ENCODE data around the gene TPM4. TPM values are rescaled to one million over a fixed set of nuclear protein-coding genes. Genes with fewer than 3 reads are reported as not detected.

TPM4 gene
- total and polyA plus RNA-seq, 2 of the 8 experiments (the other 6 are each of a cell fraction or from before 2014, with no cell fraction given), result 160 to 359 TPM

- no peak for FAIRE-seq
- 67% methylated on average over 3 of the region's 4 CpGs; no CpG with 5 or more reads in 1 of the 2 experiments for WGBS, 2 experiments (ENCODE audit: extremely low coverage in 1 of 2, insufficient coverage in 1 of 2, insufficient read length in 1 of 2, insufficient replicate concordance in 2 of 2, low coverage in 1 of 2, low lambda C conversion rate in 2 of 2, missing lambda C conversion rate in 1 of 2)
Observed at GRCh38 chr19:16141043-16141442, 64.7 kb downstream of the TPM4 start.

More at GRCh38 chr19:16141043-16141442, 64.7 kb downstream of the TPM4 start:
- H3K23me2 ChIP-seq (ENCODE audit: low read depth, low read length), result peaks cover 3% of the 10 kb centered on the region; the same call in 1 of the 2 replicates
- no peak overlapping the region for H3K9ac ChIP-seq (replicated peaks in 1 of 4; ENCODE audit: extremely low read depth in 1 of 4, low read depth in 3 of 4, low read length in 3 of 4)
- H3K9me3 ChIP-seq (ENCODE audit: insufficient read depth in 2 of 2, low read depth in 1 of 2, low read length in 1 of 2), result no peaks in the 10 kb centered on the region
- H3K56ac ChIP-seq (replicated peaks; ENCODE audit: insufficient read length, low read depth, low read length), result no peak overlapping the region
- no peak overlapping the region for H3K14ac ChIP-seq (ENCODE audit: insufficient read length)
- H3K23ac ChIP-seq (ENCODE audit: insufficient read length), result no peak overlapping the region
- no peak overlapping the region for H4K5ac ChIP-seq (ENCODE audit: insufficient read length, low read depth, low read length)
- H3K27me3 ChIP-seq (replicated peaks in 1 of 4; ENCODE audit: control insufficient read depth in 3 of 4, extremely low read depth in 1 of 4, insufficient read depth in 3 of 4, low read length in 3 of 4), result no peaks in the 10 kb centered on the region
- no peaks in the 10 kb centered on the region for H3K79me1 ChIP-seq (ENCODE audit: low read depth, low read length)
- CTCF ChIA-PET (ENCODE audit: partially characterized antibody), result interaction anchor here (1.0 to 1.1 kb wide), 2 partner anchors 23 to 992 kb away, joined by 3 to 5 read pairs; no protein-coding TSS in a partner anchor
- H2AFZ ChIP-seq (ENCODE audit: low read length), result no peak overlapping the region
- no peak overlapping the region for H2AK5ac ChIP-seq (ENCODE audit: low read depth, low read length)
- H3K18ac ChIP-seq (ENCODE audit: extremely low read depth, low read length), result no peak overlapping the region
- no peak overlapping the region for H4K91ac ChIP-seq (replicated peaks; ENCODE audit: insufficient read length, low read length)
- H3K36me3 ChIP-seq (ENCODE audit: control insufficient read depth in 2 of 4, insufficient read depth in 4 of 4, low read length in 3 of 4), result no peaks in the 10 kb centered on the region
- H3K27ac ChIP-seq (ENCODE audit: low read depth, low read length), result no peak overlapping the region
- peaks cover 0 to 6% (median 4%) of the 10 kb centered on the region in 4 experiments; a peak in 3 of 7 replicates for H3K4me1 ChIP-seq (replicated peaks in 1 of 4; ENCODE audit: control insufficient read depth in 3 of 4, insufficient read depth in 4 of 4, low read length in 3 of 4)
- no peak for DNase-seq (ENCODE audit: low read depth in 1 of 2, low spot score in 2 of 2)
- H2BK20ac ChIP-seq (ENCODE audit: low read length), result no peak overlapping the region
- no peaks in the 10 kb centered on the region for H4K20me1 ChIP-seq (replicated peaks in 1 of 2; ENCODE audit: control insufficient read depth in 1 of 2, insufficient read depth in 2 of 2, low read length in 2 of 2)
- TF ChIP-seq MAX (IDR thresholded peaks at IDR 0.05) (0 out of 2 replicates have a peak, but pooled peaks have one; percentile 20), KDM1A (IDR thresholded peaks at IDR 0.05; ENCODE audit: borderline replicate concordance, low read length) (peak; percentile 84), EGR1 (IDR thresholded peaks at IDR 0.05; ENCODE audit: borderline replicate concordance, low read depth, low read length) (no peak)
- no peak overlapping the region for H2BK12ac ChIP-seq (ENCODE audit: low read depth, low read length)
- no peak overlapping the region for H2BK120ac ChIP-seq (replicated peaks; ENCODE audit: low read depth, low read length)
- no peak overlapping the region for H3K4me2 ChIP-seq (ENCODE audit: insufficient read depth in 1 of 2, low read depth in 2 of 2, low read length in 2 of 2)
- H2BK5ac ChIP-seq (ENCODE audit: low read depth, low read length), result no peak overlapping the region
- H2BK15ac ChIP-seq (ENCODE audit: low read length), result no peak overlapping the region
- POLR2A ChIA-PET (ENCODE audit: partially characterized antibody), result interaction anchor here (0.7 kb wide), 1 partner anchor 15 kb away, joined by 3 read pairs; no protein-coding TSS in a partner anchor
- no peaks in the 10 kb centered on the region for H3K79me2 ChIP-seq (ENCODE audit: control insufficient read depth in 1 of 2, insufficient read depth in 2 of 2, low read length in 2 of 2)
- no peak overlapping the region for H3K4ac ChIP-seq (replicated peaks; ENCODE audit: insufficient read length, low read depth, low read length)
- no peak overlapping the region for H3K4me3 ChIP-seq (ENCODE audit: extremely low read depth in 1 of 4, insufficient read depth in 2 of 4, low read depth in 3 of 4, low read length in 4 of 4)
- H4K8ac ChIP-seq (ENCODE audit: extremely low read depth, insufficient read depth, low read length), result 0 out of 2 replicates have a peak overlapping the region, but pooled peaks have one; percentile 25
